Measurements from ENCODE around the gene SAMD4B. TPM values are rescaled to one million over a fixed set of nuclear protein-coding genes. Genes with fewer than 3 reads are reported as not detected.

SAMD4B gene
- total RNA-seq, 1 donor from 2014 or later = 123 TPM

DNA sequence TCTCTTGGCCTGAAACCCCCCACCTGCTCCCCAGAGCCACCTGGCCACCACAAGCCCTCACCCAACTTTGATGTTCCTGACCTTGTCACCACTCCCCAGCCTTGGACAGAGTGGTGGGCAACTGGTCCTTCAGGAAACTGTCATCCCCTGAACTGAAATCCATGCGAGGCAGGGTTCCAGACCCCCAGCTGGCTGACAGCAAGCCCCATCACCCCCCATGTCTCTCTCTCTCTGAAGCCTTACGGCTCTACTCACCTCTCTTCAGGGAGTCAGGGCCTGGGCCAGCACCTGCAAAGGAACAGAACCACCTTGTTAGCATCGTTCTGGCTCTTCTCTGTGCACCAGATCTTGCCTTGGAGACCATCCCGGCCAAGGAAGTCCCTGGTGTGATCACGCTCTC is 24.1 kb upstream of the SAMD4B start:
- no peak for DNase-seq (ENCODE audit: low read depth)
- no peak overlapping the region for H3K4me3 ChIP-seq (ENCODE audit: low read depth, low read length)
- no peaks in the 10 kb centered on the region for H3K36me3 ChIP-seq (ENCODE audit: control insufficient read depth, insufficient read depth, low read length)
- no peak for TF ChIP-seq CTCF (IDR thresholded peaks at IDR 0.05; ENCODE audit: insufficient read depth, low read length, poor library complexity, severe bottlenecking)
- peaks cover 7% of the 10 kb centered on the region for H3K27me3 ChIP-seq (ENCODE audit: control insufficient read depth, insufficient read depth, low read length)

DNA sequence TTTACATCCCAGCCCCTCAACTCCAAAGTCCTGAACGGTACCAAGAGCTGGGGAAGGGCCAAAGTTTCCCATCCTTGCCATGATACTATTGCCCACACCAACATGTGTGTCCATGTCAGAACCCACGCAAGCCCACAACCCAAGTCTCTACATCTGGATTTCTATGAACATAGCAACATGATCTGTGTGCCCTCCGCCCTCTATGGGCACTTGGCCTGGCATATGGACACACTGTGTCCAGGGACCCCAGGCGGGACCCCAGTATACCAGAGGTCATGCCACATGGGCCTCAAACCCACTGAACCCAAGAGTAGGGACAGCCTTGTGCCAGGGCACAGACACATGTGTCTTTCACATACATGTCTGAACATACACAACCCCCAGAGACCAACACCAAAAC is 23.5 kb upstream of the SAMD4B start:
- no peak for DNase-seq (ENCODE audit: low read depth)
- Histone ChIP-seq H3K4me3 (ENCODE audit: low read depth, low read length) (no peak overlapping the region), H3K36me3 (ENCODE audit: control insufficient read depth, insufficient read depth, low read length) (no peaks in the 10 kb centered on the region), H3K27me3 (ENCODE audit: control insufficient read depth, insufficient read depth, low read length) (peaks cover 9% of the 10 kb centered on the region)
- TF ChIP-seq CTCF (IDR thresholded peaks at IDR 0.05; ENCODE audit: insufficient read depth, low read length, poor library complexity, severe bottlenecking) = no peak

DNA sequence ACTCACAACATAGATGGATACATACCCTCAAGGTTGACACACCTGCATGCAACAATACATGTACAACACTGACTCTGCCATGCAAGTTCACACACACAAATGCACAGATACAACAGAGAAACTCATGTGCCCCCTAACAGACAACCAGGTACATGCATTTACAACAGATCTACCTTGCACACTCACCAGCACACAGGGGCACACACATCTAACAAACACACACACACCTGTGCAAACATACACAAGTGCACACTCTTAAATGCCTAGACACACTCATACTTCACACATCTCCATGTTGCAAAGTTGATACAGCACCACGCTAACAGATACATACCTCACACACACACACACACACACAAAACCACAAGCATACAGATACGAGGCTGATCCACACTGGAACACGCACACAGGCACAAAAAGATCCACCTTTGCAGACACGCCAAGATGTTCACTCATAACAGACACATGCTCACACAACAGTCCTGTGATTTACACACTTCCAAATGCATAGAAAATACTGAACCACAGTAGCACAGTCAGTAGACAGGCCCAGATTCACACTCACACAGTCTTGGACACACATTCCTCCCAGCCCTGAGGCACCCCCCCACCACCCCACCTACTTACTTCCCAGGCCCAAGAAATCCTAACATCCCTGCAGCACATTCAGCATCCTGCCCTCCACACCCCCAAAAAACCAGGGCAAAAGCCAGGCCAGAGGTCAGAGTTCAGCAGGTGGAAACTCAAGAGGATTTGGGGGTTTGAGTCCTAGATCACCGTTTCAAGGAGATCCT is 22.9 kb upstream of the SAMD4B start:
- TF ChIP-seq CTCF (IDR thresholded peaks at IDR 0.05; ENCODE audit: insufficient read depth, low read length, poor library complexity, severe bottlenecking) = no peak
- Histone ChIP-seq H3K36me3 (ENCODE audit: control insufficient read depth, insufficient read depth, low read length) (no peaks in the 10 kb centered on the region), H3K4me3 (ENCODE audit: low read depth, low read length) (no peak overlapping the region), H3K27me3 (ENCODE audit: control insufficient read depth, insufficient read depth, low read length) (peaks cover 9% of the 10 kb centered on the region)
- DNase-seq (ENCODE audit: low read depth) = no peak

- no peak for TF ChIP-seq CTCF (IDR thresholded peaks at IDR 0.05; ENCODE audit: insufficient read depth, low read length, poor library complexity, severe bottlenecking)
- DNase-seq (ENCODE audit: low read depth) = no peak
These were observed 22.4 kb upstream of the SAMD4B start for GRCh38 chr19:39319892-39320248.

DNA sequence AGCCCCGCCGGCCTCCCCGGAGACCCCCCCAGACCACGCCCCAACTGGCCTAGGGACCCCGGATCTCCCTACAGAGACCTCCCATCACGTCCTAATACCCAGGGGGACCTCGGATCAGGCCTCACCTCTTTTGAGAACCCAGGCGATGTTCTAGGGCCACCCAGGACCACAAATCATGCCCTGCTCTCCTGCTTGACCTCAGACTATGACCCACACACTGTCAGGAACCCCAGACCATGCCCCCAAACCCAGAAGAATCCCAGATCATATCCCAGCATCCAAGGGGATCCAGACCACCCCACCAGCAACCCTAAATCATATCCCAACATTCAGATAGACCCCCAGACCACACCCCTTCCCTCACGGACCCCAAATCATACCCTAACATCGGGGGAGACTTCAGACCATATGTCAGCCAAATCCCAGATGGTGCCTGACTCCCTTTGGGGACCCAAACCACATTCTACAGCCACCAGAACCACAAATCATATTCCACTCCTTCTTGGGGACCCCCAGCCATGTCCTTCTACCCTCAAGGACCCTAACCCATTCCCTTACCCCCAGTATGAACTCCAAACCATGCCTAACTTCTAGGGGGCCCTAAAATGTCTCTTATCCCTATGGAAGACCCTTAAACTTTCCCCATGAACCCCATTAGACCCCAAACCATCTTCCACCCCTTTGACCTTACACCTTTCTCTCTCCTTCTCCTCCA is 20.9 kb upstream of the SAMD4B start:
- Histone ChIP-seq H3K36me3 (ENCODE audit: control insufficient read depth, insufficient read depth, low read length) (no peaks in the 10 kb centered on the region), H3K27me3 (ENCODE audit: control insufficient read depth, insufficient read depth, low read length) (peaks cover 9% of the 10 kb centered on the region), H3K4me3 (ENCODE audit: low read depth, low read length) (no peak overlapping the region)
- DNase-seq (ENCODE audit: low read depth) = no peak
- TF ChIP-seq CTCF (IDR thresholded peaks at IDR 0.05; ENCODE audit: insufficient read depth, low read length, poor library complexity, severe bottlenecking) = no peak

More at GRCh38 chr19:39319892-39320248, 22.4 kb upstream of the SAMD4B start:
- peak overlapping the region; percentile 44 for H3K4me3 ChIP-seq (ENCODE audit: low read depth, low read length)
- H3K36me3 ChIP-seq (ENCODE audit: control insufficient read depth, insufficient read depth, low read length) = no peaks in the 10 kb centered on the region
- H3K27me3 ChIP-seq (ENCODE audit: control insufficient read depth, insufficient read depth, low read length) = peaks cover 9% of the 10 kb centered on the region

All from kidney epithelial cell (primary cell).